Fibroblast of lung (primary cell): ENCODE data around the gene GDI2. TPM values are rescaled to one million over a fixed set of nuclear protein-coding genes. Genes with fewer than 3 reads are reported as not detected.

Source experiments
- DNase-seq, 2 donors: peaks; one replicate each; pipeline versions ENCODE4 v3.0.0 to v3.0.0-alpha.2; 2010; ENCODE audit warnings: low read depth in 2 of 2
- H2AFZ ChIP-seq: 2 replicates; pipeline ENCODE4 v1.5.1; 2012; ENCODE audit warnings: low read length, control low read depth, inconsistent platforms
- H3K27ac ChIP-seq: 2 replicates; pipeline ENCODE4 v1.5.1; 2011; ENCODE audit warnings: low read length, control low read depth; ENCODE audit not compliant: insufficient read depth
- H3K27me3 ChIP-seq: 2 replicates; pipeline ENCODE4 v1.5.1; 2011; ENCODE audit warnings: mild to moderate bottlenecking, low read length; ENCODE audit not compliant: control insufficient read depth, insufficient read depth
- H3K36me3 ChIP-seq: 2 replicates; pipeline ENCODE4 v1.5.1; 2011; ENCODE audit warnings: low read length; ENCODE audit not compliant: control insufficient read depth, insufficient read depth
- H3K4me1 ChIP-seq: 2 replicates; pipeline ENCODE4 v1.5.1; 2011; ENCODE audit warnings: low read length; ENCODE audit not compliant: control insufficient read depth, insufficient read depth; ENCODE audit errors: extremely low read depth
- H3K4me2 ChIP-seq: 2 replicates; pipeline ENCODE4 v1.5.1; 2011; ENCODE audit warnings: low read length, control low read depth; ENCODE audit not compliant: insufficient read depth; ENCODE audit errors: extremely low read depth
- H3K4me3 ChIP-seq, 4 experiments: fragments of 200-600 bp in 1 of 4; sonication (generic) in 1 of 4; replicated peaks in 1 of 4; 2 replicates each; pipeline ENCODE4 v1.5.1; 2011 to 2016; ENCODE audit warnings: low read length in 4 of 4, low read depth in 3 of 4, mild to moderate bottlenecking in 3 of 4, control low read depth in 2 of 4, inconsistent platforms in 1 of 4, mixed read lengths in 1 of 4; ENCODE audit not compliant: insufficient read depth in 1 of 4; ENCODE audit errors: control extremely low read depth in 1 of 4
- H3K79me2 ChIP-seq: 2 replicates; pipeline ENCODE4 v1.5.1; 2012; ENCODE audit warnings: mild to moderate bottlenecking, low read length, inconsistent platforms; ENCODE audit not compliant: control insufficient read depth, insufficient read depth
- H3K9ac ChIP-seq: 2 replicates; pipeline ENCODE4 v1.5.1; 2011; ENCODE audit warnings: mild to moderate bottlenecking, low read length, control low read depth; ENCODE audit not compliant: insufficient read depth
- H3K9me3 ChIP-seq: 2 replicates; pipeline ENCODE4 v1.5.1; 2012; ENCODE audit warnings: low read depth, low read length; ENCODE audit not compliant: control insufficient read depth, insufficient read depth
- H4K20me1 ChIP-seq: 2 replicates; pipeline ENCODE4 v1.5.1; 2011; ENCODE audit warnings: low read length; ENCODE audit not compliant: control insufficient read depth, insufficient read depth; ENCODE audit errors: extremely low read depth
- EZH2 ChIP-seq: IDR thresholded peaks from 2 replicates; pipeline ENCODE4 v1.5.1; 2012; ENCODE audit warnings: low read length, control low read depth, mild to moderate bottlenecking; ENCODE audit errors: missing control alignments
- polyA plus RNA-seq, 2 donors: library from polyadenylated mRNA; depleted of rRNA in 1 of 2; stranded (reverse) in 1 of 2; unstranded in 1 of 2; fragments of >200 nt; gene quantifications; 2 replicates each; pipeline ENCODE4 v1.2.1, GENCODE V29; 2011 to 2012; ENCODE audit warnings: missing spikeins in 1 of 2
- total RNA-seq: library from RNA; depleted of rRNA; stranded (reverse); fragments of >200 nt; gene quantifications from 2 replicates; pipeline ENCODE4 v1.2.1, GENCODE V29; 2014
- TF ChIP-seq, protein P1 (sequence below), 2 donors: IDR thresholded peaks in 1 of 2; conservative IDR thresholded peaks in 1 of 2; 1 replicate in 1 of 2; 2 replicates in 1 of 2; pipeline ENCODE4 v1.5.1; 2011 to 2012; ENCODE audit warnings: low read length in 2 of 2, control low read depth in 1 of 2, inconsistent platforms in 1 of 2, low read depth in 1 of 2, mild to moderate bottlenecking in 1 of 2

Gene GDI2
- total and polyA plus RNA-seq, 2 donors (not counting 1 experiment from before 2014, with no cell fraction given): 287 to 483 TPM

DNA sequence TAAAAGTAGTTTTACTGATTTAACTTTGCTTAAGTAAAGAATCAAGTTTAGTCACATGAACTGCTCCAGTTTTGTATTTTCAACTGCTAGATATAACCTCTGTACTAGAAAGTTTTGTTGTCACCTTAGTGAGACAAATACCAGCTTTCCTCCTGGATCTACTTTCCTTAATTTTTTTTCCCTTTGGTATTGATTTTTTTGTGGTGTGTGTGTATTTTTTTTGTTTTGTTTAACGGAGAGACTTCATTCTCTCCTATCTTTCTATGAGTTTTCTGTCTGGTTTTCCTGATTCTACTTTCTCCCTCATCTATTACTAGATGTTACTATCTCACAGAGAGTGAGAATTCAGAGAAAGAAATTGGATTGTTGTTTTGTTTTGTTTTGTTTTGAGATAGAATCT, 76.6 kb downstream of the GDI2 start:
- H4K20me1 ChIP-seq: no peaks in the 10 kb centered on the region
- no peak overlapping the region for H3K4me3 ChIP-seq
- H3K27me3 ChIP-seq: no peaks in the 10 kb centered on the region
- H3K79me2 ChIP-seq: no peaks in the 10 kb centered on the region
- H2AFZ ChIP-seq: no peak overlapping the region
- H3K9me3 ChIP-seq: no peaks in the 10 kb centered on the region
- peaks cover 4% of the 10 kb centered on the region for H3K36me3 ChIP-seq
- H3K9ac ChIP-seq: no peak overlapping the region
- no peak overlapping the region for H3K27ac ChIP-seq
- TF ChIP-seq, protein P1, sequence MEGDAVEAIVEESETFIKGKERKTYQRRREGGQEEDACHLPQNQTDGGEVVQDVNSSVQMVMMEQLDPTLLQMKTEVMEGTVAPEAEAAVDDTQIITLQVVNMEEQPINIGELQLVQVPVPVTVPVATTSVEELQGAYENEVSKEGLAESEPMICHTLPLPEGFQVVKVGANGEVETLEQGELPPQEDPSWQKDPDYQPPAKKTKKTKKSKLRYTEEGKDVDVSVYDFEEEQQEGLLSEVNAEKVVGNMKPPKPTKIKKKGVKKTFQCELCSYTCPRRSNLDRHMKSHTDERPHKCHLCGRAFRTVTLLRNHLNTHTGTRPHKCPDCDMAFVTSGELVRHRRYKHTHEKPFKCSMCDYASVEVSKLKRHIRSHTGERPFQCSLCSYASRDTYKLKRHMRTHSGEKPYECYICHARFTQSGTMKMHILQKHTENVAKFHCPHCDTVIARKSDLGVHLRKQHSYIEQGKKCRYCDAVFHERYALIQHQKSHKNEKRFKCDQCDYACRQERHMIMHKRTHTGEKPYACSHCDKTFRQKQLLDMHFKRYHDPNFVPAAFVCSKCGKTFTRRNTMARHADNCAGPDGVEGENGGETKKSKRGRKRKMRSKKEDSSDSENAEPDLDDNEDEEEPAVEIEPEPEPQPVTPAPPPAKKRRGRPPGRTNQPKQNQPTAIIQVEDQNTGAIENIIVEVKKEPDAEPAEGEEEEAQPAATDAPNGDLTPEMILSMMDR (conservative IDR thresholded peaks at IDR 0.05 in 1 of 2, IDR thresholded peaks at IDR 0.05 in 1 of 2; ENCODE audit: low read depth in 1 of 2, low read length in 2 of 2): no peak
- TF ChIP-seq EZH2: no peak
- H3K4me1 ChIP-seq: no peaks in the 10 kb centered on the region
- no peak overlapping the region for H3K4me2 ChIP-seq
- no peak for DNase-seq

DNA sequence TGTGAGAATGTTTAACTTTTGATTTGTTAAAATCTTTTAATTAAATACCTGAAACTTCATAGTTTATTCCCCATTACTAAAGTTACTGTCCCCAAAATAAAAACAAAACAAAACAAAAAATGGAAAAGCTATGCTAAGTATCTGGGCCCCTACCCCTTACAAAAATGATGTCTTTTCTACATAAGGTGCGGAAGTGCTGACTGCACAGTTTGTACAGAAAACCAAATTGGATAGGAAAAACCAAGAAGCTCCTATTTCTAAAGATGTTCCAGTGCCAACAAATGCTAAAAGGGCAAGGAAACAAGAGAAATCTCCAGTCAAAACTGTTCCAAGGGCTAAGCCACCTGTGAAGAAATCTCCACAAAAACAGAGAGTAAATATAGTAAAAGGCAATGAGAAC, 78.1 kb downstream of the GDI2 start:
- no peak overlapping the region for H3K27ac ChIP-seq
- DNase-seq: no peak
- no peaks in the 10 kb centered on the region for H3K4me1 ChIP-seq
- no peak overlapping the region for H3K4me3 ChIP-seq
- TF ChIP-seq, protein P1 (conservative IDR thresholded peaks at IDR 0.05 in 1 of 2, IDR thresholded peaks at IDR 0.05 in 1 of 2; ENCODE audit: low read depth in 1 of 2, low read length in 2 of 2): no peak
- no peak for TF ChIP-seq EZH2
- no peak overlapping the region for H3K4me2 ChIP-seq
- H3K9me3 ChIP-seq: no peaks in the 10 kb centered on the region
- no peaks in the 10 kb centered on the region for H4K20me1 ChIP-seq
- no peaks in the 10 kb centered on the region for H3K27me3 ChIP-seq
- H2AFZ ChIP-seq: no peak overlapping the region
- no peak overlapping the region for H3K9ac ChIP-seq
- no peaks in the 10 kb centered on the region for H3K79me2 ChIP-seq
- peaks cover 6% of the 10 kb centered on the region for H3K36me3 ChIP-seq

DNA sequence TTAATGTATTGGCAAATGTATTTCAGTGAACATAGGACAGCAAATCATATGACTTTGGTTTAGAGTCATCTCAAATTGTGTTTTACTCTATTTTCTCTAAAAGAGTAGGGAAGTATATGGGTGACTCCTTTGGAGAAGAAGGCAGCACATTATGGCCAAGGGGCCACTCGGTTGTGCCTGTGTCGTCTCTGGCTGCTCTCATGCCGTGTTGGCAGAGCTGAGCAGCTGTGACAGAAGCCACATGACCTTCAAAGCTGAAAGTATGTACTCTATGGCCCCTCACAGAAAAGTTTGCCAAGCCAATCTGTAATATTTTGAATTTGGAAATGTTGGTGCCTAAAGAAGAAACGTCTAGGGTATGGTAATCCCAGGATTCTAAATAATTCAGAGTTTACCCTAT, 81.1 kb downstream of the GDI2 start:
- Histone ChIP-seq H3K4me2 (no peak overlapping the region), H3K9ac (no peak overlapping the region), H3K27me3 (no peaks in the 10 kb centered on the region), H3K27ac (no peak overlapping the region), H3K4me3 (no peak overlapping the region), H4K20me1 (no peaks in the 10 kb centered on the region), H3K79me2 (no peaks in the 10 kb centered on the region), H3K4me1 (no peaks in the 10 kb centered on the region), H3K36me3 (peaks cover 6% of the 10 kb centered on the region), H3K9me3 (no peaks in the 10 kb centered on the region), H2AFZ (no peak overlapping the region)
- no peak for TF ChIP-seq EZH2
- TF ChIP-seq, protein P1 (conservative IDR thresholded peaks at IDR 0.05 in 1 of 2, IDR thresholded peaks at IDR 0.05 in 1 of 2; ENCODE audit: low read depth in 1 of 2, low read length in 2 of 2): no peak
- no peak for DNase-seq
